GM19324 (cell line): Measurements from ENCODE around the gene EIF4H.
"Not testable (repeated sequence)": the region's sequence is repeated elsewhere in the genome, so short reads cannot be mapped to it uniquely, and the experiment has no call there.

ENCODE experiments used
- ATAC-seq: cut with Tn5 transposase; IDR thresholded peaks from one replicate; pipeline ENCODE4 v1.9.1; 2021; ENCODE audit warnings: mild to moderate bottlenecking, moderate library complexity; ENCODE audit not compliant: unreplicated experiment, low FRiP score

EIF4H gene

DNA sequence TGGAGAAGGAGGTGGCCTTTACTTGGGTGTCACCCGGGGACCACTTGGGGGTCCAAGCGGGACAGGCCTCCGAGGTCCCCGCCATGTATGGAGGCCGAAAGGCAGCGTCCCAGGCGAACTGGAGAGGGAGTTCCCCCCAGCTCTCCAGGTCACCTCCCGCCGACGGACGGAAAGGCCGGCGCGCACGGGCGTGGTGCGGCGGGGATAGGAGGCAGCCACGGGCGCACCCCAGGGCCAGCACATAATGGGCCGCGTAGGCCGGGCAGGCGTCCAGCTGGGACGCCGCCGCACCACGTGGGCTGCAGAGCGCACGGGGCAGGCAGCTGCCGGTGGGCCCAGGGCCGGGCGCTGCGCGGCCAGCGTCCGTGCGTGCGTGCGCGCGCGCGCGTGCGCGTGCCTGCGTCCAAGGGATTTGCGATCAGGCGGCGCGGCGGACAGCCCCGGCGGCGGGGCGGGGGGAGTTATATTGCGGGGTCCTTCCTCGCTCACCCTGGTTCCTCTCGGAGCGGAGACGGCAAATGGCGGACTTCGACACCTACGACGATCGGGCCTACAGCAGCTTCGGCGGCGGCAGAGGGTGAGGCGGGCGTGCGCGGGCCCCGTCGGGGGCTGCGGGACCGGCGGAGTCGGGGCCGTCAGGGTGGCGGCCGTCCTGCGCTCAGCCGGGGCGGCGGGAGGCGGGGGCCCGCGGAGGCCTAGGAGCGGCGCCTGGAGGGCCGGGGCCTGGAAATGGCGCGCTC is at the start of gene EIF4H:
TSS of gene EIF4H (plus strand) at position 491 of the 740 bp plus-strand sequence. CDS start at position 519, 28 bp downstream.
- peak; percentile 80 for ATAC-seq

DNA sequence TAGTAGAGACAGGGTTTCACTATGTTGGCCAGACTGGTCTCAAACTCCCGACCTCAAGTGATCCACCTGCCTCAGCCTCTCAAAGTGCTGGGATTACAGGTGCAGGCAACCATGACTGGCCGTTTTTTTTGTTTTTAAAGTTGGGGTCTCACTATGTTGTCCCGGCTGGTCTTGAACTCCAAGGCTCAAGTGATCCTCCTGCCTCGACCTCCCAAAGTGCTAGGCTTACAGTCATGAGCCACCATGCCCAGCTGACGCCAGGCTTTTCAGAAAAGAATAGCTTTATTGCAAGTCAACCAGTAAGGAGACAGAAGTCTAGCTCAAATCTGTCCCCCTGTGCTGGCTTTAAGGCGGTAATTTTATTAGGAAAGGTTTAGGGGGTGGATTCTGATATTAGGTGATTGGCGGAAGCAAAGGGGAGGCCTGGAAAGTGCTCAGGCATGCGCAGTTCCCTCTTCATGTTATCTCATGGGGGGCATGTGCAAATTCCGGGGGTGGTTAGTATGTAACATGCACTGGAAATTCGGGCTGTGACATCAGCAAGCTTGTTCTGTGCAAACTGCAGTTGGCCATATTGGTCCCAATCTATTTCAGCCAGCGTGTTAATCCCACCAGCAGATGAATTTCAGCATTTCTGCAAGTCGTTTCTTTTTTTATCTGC is 47.8 kb upstream of the EIF4H start:
- ATAC-seq = no peak

DNA sequence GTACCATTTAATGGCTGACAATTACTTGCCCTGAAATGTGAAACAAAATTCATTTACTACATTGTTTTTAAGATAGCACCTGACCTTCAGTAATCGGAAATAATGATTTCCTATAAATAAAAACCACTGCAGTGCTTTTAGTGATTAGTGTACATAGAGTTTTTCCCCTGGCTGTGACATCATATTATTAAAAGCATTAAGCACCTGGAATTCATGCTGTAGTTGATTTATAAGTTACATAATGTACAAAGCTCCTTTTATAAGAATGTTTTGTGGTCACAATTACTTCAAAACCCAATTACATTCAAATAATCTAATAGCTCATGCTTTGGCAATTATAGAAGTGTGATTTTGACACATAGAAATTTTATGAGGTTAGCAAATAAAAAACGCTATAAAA is 44.3 kb upstream of the EIF4H start:
- ATAC-seq = no peak

DNA sequence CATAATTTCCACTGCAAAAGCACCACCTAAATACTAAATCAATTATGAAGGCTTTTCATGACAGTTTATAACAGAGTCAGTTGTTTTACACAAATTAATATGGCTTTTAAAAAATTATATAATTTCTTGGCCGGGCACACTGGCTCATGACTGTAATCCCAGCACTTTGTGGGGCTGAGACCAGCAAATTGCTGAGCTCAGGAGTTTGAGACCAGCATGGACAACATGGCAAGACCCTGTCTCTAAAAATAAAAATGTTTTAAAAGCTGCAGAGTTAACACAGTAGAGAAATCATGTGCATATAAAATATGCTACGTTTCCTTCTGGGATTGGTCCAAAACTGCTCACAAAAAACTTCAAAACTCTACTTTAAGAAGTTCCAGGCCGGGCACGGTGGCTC is 43.6 kb upstream of the EIF4H start:
- ATAC-seq = no peak

DNA sequence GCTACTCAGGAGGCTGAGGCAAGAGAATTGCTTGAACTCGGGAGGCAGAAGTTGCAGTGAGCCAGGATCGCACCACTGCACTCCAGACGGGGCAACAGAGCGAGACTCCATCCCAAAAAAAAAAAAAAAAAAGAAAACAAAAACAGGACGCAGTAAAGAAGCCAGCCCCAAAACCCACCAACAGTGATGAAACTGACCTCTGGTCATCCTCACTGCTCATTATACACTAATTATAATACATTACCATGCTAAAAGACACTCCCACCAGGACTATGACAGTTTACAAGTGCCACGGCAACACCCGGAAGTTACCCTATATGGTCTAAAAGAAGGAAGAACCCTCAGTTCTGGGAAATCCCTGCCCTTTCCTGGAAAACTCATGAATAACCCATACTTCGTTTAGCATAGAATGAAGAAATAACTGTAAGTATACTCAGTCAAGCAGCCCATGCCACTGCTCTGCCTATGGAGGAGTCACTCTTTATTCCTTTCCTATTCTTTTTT is 40.0 kb upstream of the EIF4H start:
- ATAC-seq = no peak

DNA sequence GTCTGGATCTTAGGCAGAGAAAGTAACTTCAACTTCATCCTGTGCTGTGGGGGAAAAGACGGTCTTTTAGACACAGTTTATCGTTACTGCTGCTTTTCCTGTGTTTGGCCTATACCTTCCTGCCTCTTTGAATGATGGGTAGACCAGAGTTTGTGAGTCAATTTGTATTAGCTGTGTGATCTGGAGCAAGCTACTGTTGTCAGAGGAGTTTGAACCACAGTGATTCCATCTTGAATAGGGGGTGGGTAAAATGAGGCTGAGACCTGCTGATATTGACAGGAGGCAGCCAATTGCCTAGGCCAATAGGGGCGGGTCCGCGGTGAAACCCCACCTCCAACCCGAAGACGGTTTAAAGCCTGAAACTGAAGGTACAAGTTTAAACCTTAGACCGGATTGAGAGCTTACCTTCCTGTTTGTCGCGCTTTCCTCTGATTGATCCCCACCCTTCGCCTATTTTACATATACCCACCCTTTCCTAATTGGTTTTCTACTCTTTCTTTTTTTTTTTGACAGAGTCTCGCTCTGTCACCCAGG is 35.8 kb upstream of the EIF4H start:
- ATAC-seq = no peak

DNA sequence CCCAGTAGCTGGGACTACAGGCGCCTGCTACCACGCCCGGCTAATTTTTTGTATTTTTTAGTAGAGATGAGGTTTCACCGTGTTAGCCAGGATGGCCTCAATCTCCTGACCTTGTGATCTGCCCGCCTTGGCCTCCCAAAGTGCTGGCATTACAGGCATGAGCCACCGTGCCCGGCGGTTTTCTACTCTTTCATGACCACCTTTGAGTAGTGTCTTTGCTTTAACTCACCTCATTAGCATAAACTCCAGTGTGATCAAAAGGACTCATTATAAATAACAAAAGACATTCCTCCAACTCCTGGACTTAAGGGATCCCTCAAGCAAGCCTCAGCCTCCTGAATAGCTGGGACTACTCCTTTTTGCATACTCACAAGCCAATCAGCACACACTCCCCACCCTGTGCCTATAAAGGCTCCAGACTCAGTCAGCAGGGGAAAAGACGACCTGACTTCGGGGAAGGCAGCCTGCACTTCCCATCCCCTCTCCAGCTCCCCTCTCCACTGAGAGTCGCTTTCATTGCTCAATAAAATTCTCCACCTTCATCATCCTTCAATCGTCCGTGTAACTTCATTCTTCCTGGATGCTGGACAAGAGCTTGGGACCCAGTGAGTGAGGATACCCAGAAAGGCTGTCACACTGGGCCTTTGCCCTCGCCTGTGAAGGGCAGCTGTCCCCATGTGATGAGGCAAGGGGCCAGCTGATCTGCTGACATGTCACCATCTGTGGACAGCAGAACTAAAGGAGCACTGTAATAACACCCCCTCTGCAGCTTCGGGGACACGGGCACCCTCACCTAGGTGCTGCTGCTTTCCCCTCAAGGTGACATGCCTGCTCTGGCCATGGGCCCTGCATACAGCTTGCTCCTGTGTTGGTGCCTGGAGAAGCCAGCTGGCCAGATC is 35.0 kb upstream of the EIF4H start:
- no peak for ATAC-seq

DNA sequence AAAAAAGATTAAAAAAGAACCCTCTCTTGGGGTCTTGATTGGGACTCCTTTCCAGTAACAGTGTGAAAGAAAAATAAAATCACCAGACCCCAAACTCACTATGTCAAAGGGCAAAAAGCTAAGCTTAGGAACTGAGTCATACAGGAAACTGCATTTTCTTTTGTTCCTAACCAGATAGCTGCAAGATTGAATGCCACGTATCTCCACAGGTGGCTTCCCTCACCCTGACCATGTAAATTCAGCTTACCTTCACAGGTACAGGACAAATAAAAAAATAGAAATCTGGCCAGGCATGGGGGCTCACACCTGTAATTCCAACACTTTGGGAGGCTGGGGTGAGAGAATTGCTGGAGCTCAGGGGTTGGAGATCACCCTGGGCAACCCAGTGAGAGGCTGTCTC is 32.5 kb upstream of the EIF4H start:
- no peak for ATAC-seq

DNA sequence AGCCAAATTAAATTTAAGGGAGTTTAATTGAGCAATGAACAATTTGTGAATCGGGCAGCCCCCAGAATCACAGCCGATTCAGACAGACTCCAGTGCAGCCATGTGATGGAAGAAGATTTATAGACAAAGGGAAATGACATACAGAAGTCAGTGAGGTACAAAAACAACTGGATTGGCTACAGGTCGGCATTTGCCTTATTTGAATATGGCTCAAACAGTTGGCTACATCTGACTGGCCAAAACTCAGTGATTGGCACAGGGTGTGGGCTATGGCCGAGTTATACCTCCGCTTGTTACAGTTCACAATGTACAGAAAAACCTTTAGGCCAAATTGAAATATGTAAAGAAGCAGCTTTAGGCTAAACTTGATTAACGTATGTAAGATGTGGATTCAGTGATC is 30.8 kb upstream of the EIF4H start:
- ATAC-seq = no peak

DNA sequence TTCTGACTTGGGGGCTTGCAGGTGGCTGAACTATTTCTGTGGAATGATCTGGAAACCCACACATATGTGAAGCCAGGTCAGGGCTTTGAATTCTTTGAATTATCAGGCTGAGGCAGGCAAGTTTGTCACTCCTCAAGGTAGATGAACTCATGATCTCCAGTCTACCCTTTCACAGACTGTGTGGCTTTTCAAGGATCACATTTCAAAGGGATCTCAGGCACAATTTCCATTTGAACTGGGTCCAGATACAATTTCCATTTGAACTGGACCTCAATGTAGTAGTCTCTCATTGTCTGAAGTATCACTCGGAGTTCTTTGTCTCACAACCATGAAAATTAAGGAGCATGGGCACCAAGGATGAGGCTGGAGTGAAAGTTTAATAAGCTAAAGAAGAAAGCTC is 25.7 kb upstream of the EIF4H start:
- ATAC-seq = no peak

DNA sequence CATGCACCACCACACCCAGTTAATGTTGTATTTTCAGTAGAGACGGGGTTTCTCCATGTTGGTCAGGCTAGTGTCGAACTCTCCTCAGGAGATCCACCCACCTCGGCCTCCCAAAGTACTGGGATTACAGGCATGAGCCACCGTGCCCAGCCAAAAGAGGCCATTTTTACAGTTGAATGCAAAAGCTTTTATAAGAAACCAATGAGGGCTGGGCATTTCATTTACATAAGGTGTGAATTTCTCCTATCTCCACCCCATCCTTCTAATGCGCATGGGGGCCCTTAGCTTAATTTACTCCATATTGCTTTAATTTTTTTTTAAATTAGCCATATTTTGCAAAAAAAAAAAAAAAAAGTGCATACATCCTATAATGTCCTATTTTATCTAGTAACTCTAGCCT is 25.1 kb upstream of the EIF4H start:
- ATAC-seq = no peak

DNA sequence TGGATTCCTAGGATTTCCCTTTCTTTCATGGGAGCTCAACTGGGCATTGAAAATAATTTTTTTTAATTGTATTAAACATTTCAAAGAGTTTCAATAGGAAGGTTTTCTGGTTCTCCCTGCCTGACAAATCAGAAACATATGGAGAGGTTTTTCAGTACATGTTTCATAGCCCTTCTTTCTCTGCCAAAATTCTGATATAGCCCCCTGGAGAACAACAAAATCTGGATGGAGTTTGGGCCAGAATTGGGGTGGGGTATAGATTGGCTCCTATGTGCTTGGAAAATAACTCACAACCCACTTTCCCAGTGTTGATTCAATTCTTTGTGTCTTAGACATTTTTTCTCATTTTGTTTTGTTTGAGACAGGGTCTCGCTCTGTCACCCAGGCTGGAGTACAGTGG is 24.6 kb upstream of the EIF4H start:
- ATAC-seq = no peak

DNA sequence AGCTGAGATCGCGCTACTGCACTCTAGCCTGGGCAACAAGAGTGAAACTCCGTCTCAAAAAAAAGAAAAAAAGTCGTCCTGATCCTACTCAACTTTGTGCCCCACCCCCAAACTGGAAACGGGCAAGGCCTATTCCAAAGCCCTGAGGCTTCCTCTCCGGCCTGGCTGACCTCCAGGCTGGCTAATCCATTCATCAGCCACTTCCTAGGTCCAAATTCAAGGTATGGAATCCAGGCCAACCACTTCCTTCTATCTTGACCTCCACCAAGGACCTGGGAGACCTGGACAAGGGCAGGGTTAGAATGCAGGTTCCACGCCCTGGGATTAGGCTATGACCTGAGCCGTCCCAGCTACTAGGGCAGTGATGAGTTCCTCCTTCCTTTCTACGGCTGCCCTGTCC is 20.4 kb upstream of the EIF4H start:
- ATAC-seq = no peak

DNA sequence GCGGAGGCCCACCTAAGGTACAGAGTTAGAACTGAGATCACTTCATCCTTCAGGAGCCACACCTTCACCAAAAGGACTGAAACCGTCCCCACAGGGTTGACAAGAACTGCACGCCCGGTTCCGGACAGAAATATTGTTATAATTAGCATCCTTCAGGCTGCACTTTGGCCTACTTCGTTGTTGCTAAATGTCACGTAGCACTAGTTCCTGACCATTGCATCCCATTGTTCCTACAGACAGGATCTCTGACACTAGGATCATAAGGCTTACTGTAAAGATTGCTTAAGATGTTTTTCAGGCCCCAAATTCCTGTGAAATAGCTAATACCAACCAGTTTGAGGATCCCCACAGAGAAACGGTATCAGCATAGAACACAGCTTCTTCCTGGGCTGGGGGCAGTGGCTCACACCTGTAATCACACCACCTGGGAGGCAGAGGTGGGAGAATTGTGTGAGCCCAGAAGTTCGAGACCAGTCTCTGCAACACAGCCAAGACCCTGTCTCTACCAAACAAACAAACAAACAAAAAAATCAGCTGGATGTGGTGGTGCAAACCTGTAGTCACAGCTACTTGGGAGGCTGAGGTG is 18.3 kb upstream of the EIF4H start:
- ATAC-seq = no peak

DNA sequence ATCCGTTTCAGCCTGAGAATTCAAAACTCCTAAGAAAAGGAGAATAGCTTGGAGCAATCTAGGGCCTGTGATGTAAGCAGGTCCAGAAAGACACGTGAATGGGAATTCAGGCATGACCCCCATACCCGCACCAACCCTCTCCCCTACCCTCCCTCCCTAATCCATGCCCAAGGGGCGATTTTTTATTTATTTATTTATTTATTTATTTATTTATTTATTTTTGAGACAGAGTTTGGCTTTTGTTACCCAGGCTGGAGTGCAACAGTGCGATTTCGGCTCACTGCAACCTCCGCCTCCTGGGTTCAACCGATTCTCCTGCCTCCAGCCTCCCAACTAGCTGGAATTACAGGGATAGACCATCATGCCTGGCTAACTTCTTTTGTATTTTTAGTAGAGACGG is 16.6 kb upstream of the EIF4H start:
- ATAC-seq = no peak

DNA sequence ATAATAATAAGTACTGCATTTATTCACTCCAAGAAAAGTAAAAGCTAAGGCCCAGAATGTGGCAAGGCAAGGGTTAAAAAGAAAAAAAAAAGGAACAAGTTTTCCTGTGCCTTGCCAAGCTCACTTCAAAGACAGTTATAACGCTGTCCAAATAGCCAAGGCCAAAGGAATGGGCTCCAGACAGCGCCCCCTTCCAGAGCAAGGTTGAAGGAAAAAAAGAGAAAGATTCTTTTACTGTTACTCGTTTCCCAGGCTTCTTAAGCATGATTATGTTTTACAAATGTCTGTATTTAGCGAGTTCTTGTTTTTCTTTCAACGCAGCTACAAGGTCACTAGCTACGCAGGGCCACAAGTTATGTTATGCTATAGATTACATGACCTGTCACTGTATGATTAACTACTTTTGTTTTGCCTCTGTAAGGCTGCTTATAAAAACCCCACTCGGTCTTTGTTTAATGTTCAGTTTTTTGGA is 9.1 kb upstream of the EIF4H start:
- no peak for ATAC-seq

DNA sequence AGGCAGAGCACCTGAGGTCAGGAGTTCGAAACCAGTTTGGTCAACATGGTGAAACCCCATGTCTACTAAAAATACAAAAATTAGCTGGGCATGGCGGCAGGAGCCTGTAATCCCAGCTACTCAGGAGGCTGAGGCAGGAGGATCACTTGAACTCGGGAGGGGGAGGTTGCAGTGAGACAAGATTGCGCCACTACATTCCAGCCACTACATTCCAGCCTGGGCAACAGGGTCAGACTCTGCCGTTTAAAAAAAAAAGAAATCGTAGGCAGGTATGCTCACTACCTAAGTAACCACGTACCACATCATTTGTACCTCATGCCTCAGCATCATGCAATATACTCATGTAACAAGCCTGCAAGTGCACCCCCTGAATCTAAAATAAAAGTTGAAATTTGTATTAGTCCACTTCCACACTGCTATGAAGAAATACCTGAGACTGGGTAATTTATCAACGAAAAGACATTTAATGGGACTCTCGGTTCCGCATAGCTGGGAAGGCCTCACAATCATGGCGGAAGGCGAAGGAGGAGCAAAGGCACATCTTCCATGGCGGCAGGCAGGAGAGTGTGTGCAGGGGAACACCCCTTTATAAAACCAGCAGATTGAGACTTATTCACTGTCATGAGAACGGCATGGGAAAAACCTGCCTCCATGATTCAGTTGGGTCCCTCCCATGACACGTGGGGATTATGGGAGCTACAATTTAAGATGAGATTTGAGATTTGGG is 8.1 kb upstream of the EIF4H start:
- ATAC-seq = no peak

DNA sequence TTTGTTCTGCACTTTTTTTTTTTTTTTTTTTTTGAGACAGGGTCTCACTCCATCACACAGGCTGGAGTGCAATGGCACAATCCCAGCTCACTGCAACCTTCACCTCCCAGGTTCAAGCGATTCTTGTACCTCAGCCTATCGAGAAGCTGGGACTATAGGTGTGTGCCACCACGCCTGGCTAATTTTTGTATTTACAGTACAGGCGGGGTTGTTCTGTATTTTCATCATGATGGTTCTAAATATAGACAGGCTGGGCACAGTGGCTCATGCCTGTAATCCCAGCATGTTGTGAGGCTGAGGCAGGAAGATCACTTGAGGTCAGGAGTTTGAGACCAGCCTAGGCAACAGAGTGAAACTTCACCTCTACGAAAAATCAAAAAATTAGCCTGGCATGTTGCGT is 6.8 kb upstream of the EIF4H start:
- ATAC-seq = not testable (repeated sequence)

DNA sequence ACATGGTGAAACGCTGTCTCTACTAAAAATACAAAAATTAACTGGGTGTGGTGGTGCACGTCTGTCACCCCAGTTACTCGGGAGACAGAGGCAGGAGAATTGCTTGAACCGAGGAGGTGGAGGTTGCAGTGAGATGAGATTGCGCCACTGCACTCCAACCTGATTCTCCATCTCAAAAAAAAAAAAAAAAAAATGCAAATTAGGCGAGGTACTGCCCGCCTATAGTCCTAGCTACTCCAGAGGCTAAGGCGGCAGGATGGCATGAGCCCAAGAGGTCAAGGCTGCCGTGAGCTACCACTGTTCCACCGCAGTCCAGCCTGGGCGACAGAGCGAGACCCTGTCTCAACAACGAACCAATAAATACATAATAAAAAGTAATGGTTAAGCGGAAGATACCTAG is 1.1 kb upstream of the EIF4H start:
- no peak for ATAC-seq

DNA sequence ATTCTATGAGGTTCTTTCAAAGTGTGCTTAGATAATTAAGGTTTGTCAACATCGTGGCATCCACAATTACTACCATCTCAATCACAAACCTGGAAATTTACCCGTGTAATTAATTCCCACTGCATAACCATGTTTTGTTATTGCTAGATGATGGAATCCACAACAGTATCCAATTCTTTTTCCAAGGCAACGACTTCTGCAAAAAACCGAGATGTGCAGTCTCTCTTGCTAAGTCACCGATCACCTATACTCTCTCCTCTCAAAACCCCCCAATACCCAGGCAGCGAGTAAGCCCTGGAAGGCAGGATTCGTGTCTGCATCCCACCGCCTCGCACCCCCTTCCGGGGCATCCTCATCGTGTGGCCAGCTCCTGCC is 678 bp upstream of the EIF4H start:
- ATAC-seq = no peak
